Ishikawa (cell line): ENCODE measurements around the gene ZBTB5.

ENCODE experiments used
- CEBPB ChIP-seq: IDR thresholded peaks from 2 replicates; pipeline ENCODE4 v1.6.1; 2012
- CREB1 ChIP-seq: IDR thresholded peaks from 2 replicates; pipeline ENCODE4 v1.6.1; 2012; ENCODE audit warnings: low read depth
- EGR1 ChIP-seq: IDR thresholded peaks from 2 replicates; pipeline ENCODE4 v1.6.1; 2012
- EP300 ChIP-seq: IDR thresholded peaks from 2 replicates; pipeline ENCODE4 v1.6.1; 2012; ENCODE audit warnings: borderline replicate concordance
- FOXM1 ChIP-seq: IDR thresholded peaks from 2 replicates; pipeline ENCODE4 v1.6.1; 2012; ENCODE audit warnings: low read depth, borderline replicate concordance
- MAX ChIP-seq: IDR thresholded peaks from 2 replicates; pipeline ENCODE4 v1.6.1; 2012
- NFIC ChIP-seq: IDR thresholded peaks from 2 replicates; pipeline ENCODE4 v1.6.1; 2012
- RAD21 ChIP-seq: IDR thresholded peaks from 2 replicates; pipeline ENCODE4 v1.6.1; 2012; ENCODE audit warnings: low read depth
- REST ChIP-seq: IDR thresholded peaks from 2 replicates; pipeline ENCODE4 v1.6.1; 2012; ENCODE audit warnings: low read depth, mild to moderate bottlenecking
- TAF1 ChIP-seq: IDR thresholded peaks from 2 replicates; pipeline ENCODE4 v1.6.1; 2012; ENCODE audit warnings: low read depth, mild to moderate bottlenecking
- TCF12 ChIP-seq: IDR thresholded peaks from 2 replicates; pipeline ENCODE4 v1.6.1; 2012; ENCODE audit warnings: low read depth
- TEAD4 ChIP-seq: IDR thresholded peaks from 2 replicates; pipeline ENCODE4 v1.6.1; 2012
- YY1 ChIP-seq: IDR thresholded peaks from 2 replicates; pipeline ENCODE4 v1.6.1; 2012; ENCODE audit warnings: low read depth
- ZBTB7A ChIP-seq: IDR thresholded peaks from 2 replicates; pipeline ENCODE4 v1.6.1; 2012; ENCODE audit warnings: low read depth
- TF ChIP-seq, protein P1 (sequence below): IDR thresholded peaks from 2 replicates; pipeline ENCODE4 v1.6.1; 2012

Gene ZBTB5

DNA sequence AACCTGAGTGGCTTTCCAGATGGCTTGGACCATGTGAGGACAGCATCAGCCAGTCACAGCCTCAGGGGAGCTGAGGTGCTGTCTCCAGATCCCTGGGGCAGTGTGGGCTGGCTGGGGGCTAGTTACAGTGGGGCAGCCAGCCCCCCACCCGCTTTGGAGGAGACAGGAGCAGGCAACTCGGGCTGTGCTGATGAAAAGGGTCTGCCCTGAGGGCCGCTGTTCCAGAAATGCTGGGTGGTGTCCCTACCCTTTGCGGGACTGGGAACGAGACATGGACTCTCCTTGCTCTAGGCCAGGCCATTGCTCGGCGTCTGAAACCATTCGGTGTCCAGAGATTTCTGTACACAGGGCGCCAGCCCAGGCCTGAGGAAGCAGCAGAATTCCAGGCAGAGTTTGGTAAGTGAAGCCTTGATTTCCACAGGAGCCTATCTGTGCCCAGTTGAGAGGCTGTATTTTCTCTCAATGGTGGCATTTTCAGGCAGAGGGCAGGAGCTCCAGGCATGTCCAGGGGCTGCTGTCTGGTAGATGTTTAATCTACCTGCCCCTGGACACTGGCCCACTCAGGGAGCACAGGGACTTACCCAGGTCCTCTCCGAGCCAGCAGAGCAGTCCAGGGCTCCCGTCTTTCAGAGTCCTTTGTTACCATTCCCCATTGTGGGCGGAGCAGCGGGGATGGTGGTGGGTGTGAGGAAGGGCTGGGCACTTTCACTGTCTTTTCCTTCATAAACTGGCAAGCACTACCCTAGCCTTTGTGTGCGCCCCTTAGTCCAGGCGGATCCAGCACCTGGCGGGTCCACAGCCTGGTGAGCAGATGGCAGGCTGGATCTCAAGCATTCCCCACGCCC lies 35.6 kb downstream of the ZBTB5 start:
- TF ChIP-seq TAF1 (no peak), MAX (no peak)
- TF ChIP-seq, protein P1, sequence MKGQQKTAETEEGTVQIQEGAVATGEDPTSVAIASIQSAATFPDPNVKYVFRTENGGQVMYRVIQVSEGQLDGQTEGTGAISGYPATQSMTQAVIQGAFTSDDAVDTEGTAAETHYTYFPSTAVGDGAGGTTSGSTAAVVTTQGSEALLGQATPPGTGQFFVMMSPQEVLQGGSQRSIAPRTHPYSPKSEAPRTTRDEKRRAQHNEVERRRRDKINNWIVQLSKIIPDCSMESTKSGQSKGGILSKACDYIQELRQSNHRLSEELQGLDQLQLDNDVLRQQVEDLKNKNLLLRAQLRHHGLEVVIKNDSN = no peak

GRCh38 chr9:37428345-37428744 lies 36.9 kb downstream of the ZBTB5 start:
- TF ChIP-seq RAD21 (no peak), EGR1 (no peak), FOXM1 (no peak), TEAD4 (no peak), CREB1 (no peak), REST (no peak), MAX (no peak), TCF12 (no peak), TAF1 (no peak), CEBPB (no peak), ZBTB7A (no peak), YY1 (no peak), EP300 (no peak)

GRCh38 chr9:37426846-37427245 lies 38.4 kb downstream of the ZBTB5 start:
- TF ChIP-seq ZBTB7A (no peak), MAX (no peak), YY1 (no peak), CEBPB (no peak), TAF1 (no peak), EP300 (no peak), NFIC (no peak), RAD21 (no peak), REST (no peak), CREB1 (no peak), EGR1 (no peak), FOXM1 (no peak), TEAD4 (no peak)
- TF ChIP-seq, protein P1 = no peak

- peak; percentile 60 for TF ChIP-seq NFIC
- TF ChIP-seq TCF12 = no peak
Observed at GRCh38 chr9:37425298-37425752, 39.9 kb downstream of the ZBTB5 start.

DNA sequence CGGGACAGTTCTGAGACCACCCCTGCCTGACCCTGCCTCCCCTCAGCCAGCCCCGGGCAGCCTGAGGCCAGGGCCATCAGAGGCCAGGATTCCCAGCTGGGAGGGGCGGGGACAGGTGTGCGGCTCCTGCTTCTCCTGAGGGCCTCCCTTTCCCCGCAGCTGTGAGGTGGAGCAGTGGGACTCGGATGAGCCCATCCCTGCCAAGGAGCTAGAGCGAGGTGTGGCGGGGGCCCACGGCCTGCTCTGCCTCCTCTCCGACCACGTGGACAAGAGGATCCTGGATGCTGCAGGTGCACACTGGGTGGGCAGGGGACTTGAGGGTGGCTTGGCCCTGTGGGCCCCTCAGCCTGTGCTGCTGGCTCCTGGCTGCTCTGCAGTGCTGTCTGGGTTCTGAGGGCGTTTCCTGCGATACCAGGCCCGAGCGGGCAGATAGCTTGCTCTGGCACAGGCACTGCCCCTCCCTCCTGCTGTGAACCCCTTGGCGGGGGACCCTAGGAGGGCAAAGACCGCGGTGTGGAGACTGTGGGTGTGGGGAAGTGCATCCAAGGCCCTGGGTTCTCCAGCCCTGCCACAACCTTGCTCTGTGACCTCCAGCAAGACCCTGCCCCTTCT lies 40.5 kb downstream of the ZBTB5 start:
- TF ChIP-seq RAD21 (no peak), EGR1 (no peak), MAX (no peak), TAF1 (no peak), NFIC (no peak), TEAD4 (no peak), FOXM1 (no peak), ZBTB7A (0 out of 2 replicates have a peak, but pooled peaks have one; percentile 23)

- TF ChIP-seq TCF12 (no peak), CREB1 (no peak), REST (no peak), FOXM1 (no peak), TAF1 (no peak), MAX (no peak), EGR1 (no peak), RAD21 (no peak), EP300 (no peak), YY1 (no peak), CEBPB (no peak), ZBTB7A (no peak), NFIC (no peak), TEAD4 (no peak)
- TF ChIP-seq, protein P1 = no peak
Observed at GRCh38 chr9:37424204-37424685, 41.0 kb downstream of the ZBTB5 start.
